CD14-positive monocyte (primary cell): ENCODE measurements around the gene ZNF668. TPM values are rescaled to one million over a fixed set of nuclear protein-coding genes. Genes with fewer than 3 reads are reported as not detected.

ENCODE experiments used
- DNase-seq, 3 donors: peaks; one replicate each; pipeline ENCODE4 v3.0.0-alpha.2; 2011 to 2022
- H2AFZ ChIP-seq: 2 replicates; pipeline ENCODE4 v1.6.0; 2012; ENCODE audit warnings: mild to moderate bottlenecking, low read depth, low read length, inconsistent platforms; ENCODE audit not compliant: insufficient read depth, poor library complexity, severe bottlenecking
- H3K27ac ChIP-seq, 2 donors: 1 replicate in 1 of 2; 2 replicates in 1 of 2; pipeline ENCODE4 v1.5.1; 2012 to 2013; ENCODE audit warnings: low read length in 2 of 2, control low read depth in 1 of 2, inconsistent platforms in 1 of 2, low read depth in 1 of 2, mild to moderate bottlenecking in 1 of 2
- H3K27me3 ChIP-seq, 2 donors: one replicate each; pipeline versions ENCODE4 v1.6.0 to v1.6.1; 2011 to 2013; ENCODE audit warnings: low read length in 2 of 2; ENCODE audit not compliant: control insufficient read depth in 2 of 2, insufficient read depth in 2 of 2
- H3K36me3 ChIP-seq, 2 donors: replicated peaks in 1 of 2; 1 replicate in 1 of 2; 2 replicates in 1 of 2; pipeline versions ENCODE4 v1.5.1 to v1.6.1; 2012 to 2013; ENCODE audit warnings: low read length in 2 of 2, control low read depth in 1 of 2, inconsistent platforms in 1 of 2, mild to moderate bottlenecking in 1 of 2; ENCODE audit not compliant: insufficient read depth in 2 of 2, control insufficient read depth in 1 of 2
- H3K4me1 ChIP-seq, 2 donors: 1 replicate in 1 of 2; 2 replicates in 1 of 2; pipeline versions ENCODE4 v1.5.1 to v1.6.1; 2012 to 2013; ENCODE audit warnings: low read length in 2 of 2, control low read depth in 1 of 2, inconsistent platforms in 1 of 2, mild to moderate bottlenecking in 1 of 2, moderate library complexity in 1 of 2; ENCODE audit not compliant: insufficient read depth in 2 of 2, control insufficient read depth in 1 of 2
- H3K4me2 ChIP-seq: replicated peaks from 2 replicates; pipeline ENCODE3; 2012; ENCODE audit warnings: low read length, moderate library complexity, mild to moderate bottlenecking; ENCODE audit not compliant: poor library complexity, severe bottlenecking; ENCODE audit errors: extremely low read depth
- H3K4me3 ChIP-seq, 3 experiments: fragments of 200-600 bp in 1 of 3; sonication (generic) in 1 of 3; replicated peaks in 1 of 3; 1 replicate in 2 of 3; 2 replicates in 1 of 3; pipeline ENCODE4 v1.5.1; 2011 to 2013; ENCODE audit warnings: low read length in 3 of 3, mild to moderate bottlenecking in 3 of 3, control low read depth in 2 of 3, low read depth in 2 of 3, inconsistent platforms in 1 of 3, moderate library complexity in 1 of 3
- H3K79me2 ChIP-seq: 2 replicates; pipeline ENCODE4 v1.6.0; 2012; ENCODE audit warnings: mild to moderate bottlenecking, control low read depth, inconsistent platforms, low read length, moderate library complexity; ENCODE audit not compliant: insufficient read depth
- H3K9ac ChIP-seq: 2 replicates; pipeline ENCODE4 v1.6.0; 2017; ENCODE audit warnings: low read length, mild to moderate bottlenecking; ENCODE audit not compliant: insufficient read depth, poor library complexity, severe bottlenecking
- H3K9me3 ChIP-seq, 2 donors: replicated peaks in 1 of 2; 1 replicate in 1 of 2; 2 replicates in 1 of 2; pipeline versions ENCODE4 v1.5.1 to v1.6.1; 2012 to 2013; ENCODE audit warnings: low read length in 2 of 2, control low read depth in 1 of 2; ENCODE audit not compliant: control insufficient read depth in 1 of 2, insufficient read depth in 1 of 2
- H4K20me1 ChIP-seq: 2 replicates; pipeline ENCODE4 v1.6.0; 2012; ENCODE audit warnings: mild to moderate bottlenecking, low read length, control low read depth, moderate library complexity; ENCODE audit not compliant: insufficient read depth
- H3K27ac Mint-ChIP-seq, 7 donors: one replicate each; pipeline ENCODE4 v1.8.0; 2020; ENCODE audit warnings: mild to moderate bottlenecking in 7 of 7, mixed read lengths in 7 of 7, moderate library complexity in 6 of 7, inconsistent platforms in 2 of 7
- H3K27me3 Mint-ChIP-seq, 3 donors: one replicate each; pipeline ENCODE4 v1.8.0; 2021 to 2022; ENCODE audit warnings: low read depth in 3 of 3, mild to moderate bottlenecking in 3 of 3, mixed read lengths in 3 of 3, moderate library complexity in 3 of 3, inconsistent platforms in 1 of 3
- H3K36me3 Mint-ChIP-seq, 2 donors: one replicate each; pipeline ENCODE4 v1.8.0; 2020; ENCODE audit warnings: mixed read lengths in 2 of 2, inconsistent platforms in 1 of 2, mild to moderate bottlenecking in 1 of 2
- H3K4me1 Mint-ChIP-seq: one replicate; pipeline ENCODE4 v1.8.0; 2020; ENCODE audit warnings: mild to moderate bottlenecking, mixed read lengths
- H3K4me3 Mint-ChIP-seq, 2 donors: one replicate each; pipeline ENCODE4 v1.8.0; 2020; ENCODE audit warnings: mild to moderate bottlenecking in 2 of 2, mixed read lengths in 2 of 2, moderate library complexity in 1 of 2
- H3K9me3 Mint-ChIP-seq, 7 donors: one replicate each; pipeline ENCODE4 v1.8.0; 2020 to 2022; ENCODE audit warnings: mixed read lengths in 7 of 7, mild to moderate bottlenecking in 6 of 7, moderate library complexity in 6 of 7, inconsistent platforms in 2 of 7
- CTCF ChIP-seq: fragments of 200-600 bp; IDR thresholded peaks from one replicate; pipeline ENCODE4 v1.8.0; 2022; ENCODE audit warnings: antibody characterized with exemption, mild to moderate bottlenecking
- WGBS: methylation state at CpG from one replicate; pipeline ENCODE4 v1.1.5; 2013; ENCODE audit warnings: missing lambda C conversion rate; ENCODE audit not compliant: insufficient coverage; 5-methylcytosine and 5-hydroxymethylcytosine counted together
- intact Hi-C, 2 donors: fragments of 100-400 bp; cut with micrococcal nuclease; formaldehyde crosslinking; loops; one replicate each; pipeline versions ENCODE4 v1.15.0 to v1.15.1; 2023
- polyA plus RNA-seq, 3 donors: library from polyadenylated mRNA; depleted of rRNA in 1 of 3; unstranded in 2 of 3; stranded (reverse) in 1 of 3; fragments of 300-500 nt in 2 of 3; fragments of >200 nt in 1 of 3; fragmentation: Illumina TruSeq in 2 of 3; gene quantifications; 1 replicate in 2 of 3; 2 replicates in 1 of 3; pipeline ENCODE4 v1.2.3, GENCODE V29; 2012 to 2021

Gene ZNF668
- polyA plus RNA-seq, 3 donors: 3.8 to 4.8 (median 4.5) TPM

- Histone ChIP-seq H3K27ac (peak overlapping the region; percentile 97 to 99), H3K4me2 (peak overlapping the region; percentile 90), H3K27me3 (no peaks in the 10 kb centered on the region), H3K4me3 (peak overlapping the region; percentile 61 to 91 (median 79)), H3K79me2 (peaks cover 55% of the 10 kb centered on the region), H3K9me3 (no peaks in the 10 kb centered on the region), H3K9ac (peak overlapping the region; percentile 80), H3K4me1 (peaks cover 46 to 58% of the 10 kb centered on the region in 2 donors), H4K20me1 (no peaks in the 10 kb centered on the region), H2AFZ (no peak overlapping the region), H3K36me3 (peaks cover 26 to 43% of the 10 kb centered on the region in 2 donors)
- Mint-ChIP-seq H3K27ac (peak overlapping the region; percentile 97 to 100 (median 100)), H3K4me1 (peaks cover 45% of the 10 kb centered on the region), H3K4me3 (peak overlapping the region; percentile 91), H3K27me3 (peaks cover 0 to 2% (median 0%) of the 10 kb centered on the region in 3 donors), H3K36me3 (peaks cover 35 to 53% of the 10 kb centered on the region in 2 donors), H3K9me3 (peaks cover 0 to 3% (median 0%) of the 10 kb centered on the region in 7 donors)
- intact Hi-C loops: loop anchor here (1.0 to 10.0 kb wide), 7 partner anchors 11 to 756 kb away; partner anchors contain the start of genes ARMC5 (in 1 of the 2), ITGAX (in 1 of the 2) and ZNF267 (in 1 of the 2)
- DNase-seq: peak; percentile 86 to 97 (median 94)
- no peak for TF ChIP-seq CTCF
- WGBS: 8% methylated on average over 3 of the region's 9 CpGs
These were observed 44.4 kb upstream of the ZNF668 start for GRCh38 chr16:31118223-31119155.

GRCh38 chr16:31117384-31118222 is 43.6 kb upstream of the ZNF668 start, which contains the start of gene KAT8:
KAT8 (plus strand) TSS chr16:31117664; CDS start chr16:31117682, 18 bp downstream.
- H3K9ac ChIP-seq: peak within 1 kb of the TSS; percentile 80
- H3K4me2 ChIP-seq: peak within 1 kb of the TSS; percentile 90
- H2AFZ ChIP-seq: no peak within 1 kb of the TSS
- Mint-ChIP-seq H3K9me3 (peaks cover 0 to 3% (median 0%) of the 10 kb centered on the region in 7 donors), H3K27me3 (peaks cover 0 to 2% (median 0%) of the 10 kb centered on the region in 3 donors), H3K36me3 (peaks cover 36 to 49% of the 10 kb centered on the region in 2 donors), H3K4me3 (peak within 1 kb of the TSS; percentile 91), H3K4me1 (peaks cover 54% of the 10 kb centered on the region), H3K27ac (peak within 1 kb of the TSS; percentile 97 to 100 (median 100))
- peaks cover 55% of the 10 kb centered on the region for H3K79me2 ChIP-seq
- TF ChIP-seq CTCF: no peak
- intact Hi-C loops: loop anchor here (1.0 to 10.0 kb wide), 7 partner anchors 12 to 757 kb away; partner anchors contain the start of genes ARMC5 (in 1 of the 2), ITGAX (in 1 of the 2) and ZNF267 (in 1 of the 2)
- peak within 1 kb of the TSS; percentile 97 to 99 for H3K27ac ChIP-seq
- no peaks in the 10 kb centered on the region for H4K20me1 ChIP-seq
- H3K4me3 ChIP-seq: peak within 1 kb of the TSS; percentile 61 to 91 (median 79)
- WGBS: 0% methylated on average over 46 of the region's 68 CpGs
- no peaks in the 10 kb centered on the region for H3K27me3 ChIP-seq
- peaks cover 55 to 66% of the 10 kb centered on the region in 2 donors for H3K4me1 ChIP-seq
- peak; percentile 96 to 99 (median 97) for DNase-seq
- H3K9me3 ChIP-seq: no peaks in the 10 kb centered on the region
- H3K36me3 ChIP-seq: peaks cover 26 to 41% of the 10 kb centered on the region in 2 donors
